HL-60/S4 treated with retinoic acid at 250 ng/mL for 4 days and 3 days (cell line): ENCODE data around the gene IFI30.

Experiments
- in situ Hi-C: fragments of 300-500 bp; cut with MboI; formaldehyde crosslinking; loops from 2 replicates; pipeline ENCODE4 v1.7.0; 2022; ENCODE audit warnings: low sequenced_read_pairs

The IFI30 gene

GRCh38 chr19:18173572-18174288 lies at the start of gene IFI30:
Gene IFI30, plus strand, starts transcription at chr19:18173813. Its CDS starts 29 bp downstream, at chr19:18173842.
- in situ Hi-C loops, result no loop called here

DNA sequence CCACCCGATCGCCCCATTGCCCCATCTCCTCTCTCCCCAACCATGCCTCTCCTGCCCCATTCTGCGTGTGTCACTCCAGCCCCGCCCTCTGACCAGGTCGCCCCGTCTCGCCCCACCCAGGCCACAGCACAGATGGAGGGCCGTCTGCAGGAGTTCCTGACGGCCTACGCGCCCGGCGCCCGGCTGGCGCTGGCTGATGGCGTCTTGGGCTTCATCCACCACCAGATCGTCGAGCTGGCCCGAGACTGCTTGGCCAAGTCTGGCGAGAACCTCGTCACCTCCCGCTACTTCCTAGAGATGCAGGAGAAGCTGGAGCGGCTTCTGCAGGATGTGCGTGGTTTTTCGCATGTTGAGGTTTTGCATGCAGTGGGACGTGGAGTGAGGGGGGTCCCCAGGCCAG lies 49.8 kb upstream of the IFI30 start:
- in situ Hi-C loops, result no loop called here

GRCh38 chr19:18126097-18126496 lies 47.5 kb upstream of the IFI30 start:
- in situ Hi-C loops, result no loop called here

DNA sequence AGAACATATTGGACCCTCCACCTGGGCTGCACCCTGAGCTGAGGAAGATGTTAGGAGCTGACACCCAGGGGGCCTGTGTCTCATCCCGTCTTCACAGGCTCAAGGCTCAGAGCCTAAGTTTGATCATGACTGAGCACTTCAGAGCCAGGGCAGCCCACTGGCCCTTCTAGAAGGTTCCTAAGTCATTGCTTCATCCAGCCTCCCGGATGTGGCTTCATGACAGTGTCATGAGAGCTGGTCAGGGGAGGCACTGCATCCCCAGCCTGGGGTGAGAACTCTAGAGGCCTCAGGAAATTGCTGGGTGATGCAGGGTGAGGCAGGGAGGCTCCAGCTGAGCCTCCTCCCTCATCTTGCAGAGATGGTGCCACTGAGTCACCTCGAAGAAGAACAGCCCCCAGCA lies 45.6 kb upstream of the IFI30 start:
- in situ Hi-C loops, result no loop called here

GRCh38 chr19:18128805-18129204 lies 44.8 kb upstream of the IFI30 start:
- in situ Hi-C loops, result no loop called here

DNA sequence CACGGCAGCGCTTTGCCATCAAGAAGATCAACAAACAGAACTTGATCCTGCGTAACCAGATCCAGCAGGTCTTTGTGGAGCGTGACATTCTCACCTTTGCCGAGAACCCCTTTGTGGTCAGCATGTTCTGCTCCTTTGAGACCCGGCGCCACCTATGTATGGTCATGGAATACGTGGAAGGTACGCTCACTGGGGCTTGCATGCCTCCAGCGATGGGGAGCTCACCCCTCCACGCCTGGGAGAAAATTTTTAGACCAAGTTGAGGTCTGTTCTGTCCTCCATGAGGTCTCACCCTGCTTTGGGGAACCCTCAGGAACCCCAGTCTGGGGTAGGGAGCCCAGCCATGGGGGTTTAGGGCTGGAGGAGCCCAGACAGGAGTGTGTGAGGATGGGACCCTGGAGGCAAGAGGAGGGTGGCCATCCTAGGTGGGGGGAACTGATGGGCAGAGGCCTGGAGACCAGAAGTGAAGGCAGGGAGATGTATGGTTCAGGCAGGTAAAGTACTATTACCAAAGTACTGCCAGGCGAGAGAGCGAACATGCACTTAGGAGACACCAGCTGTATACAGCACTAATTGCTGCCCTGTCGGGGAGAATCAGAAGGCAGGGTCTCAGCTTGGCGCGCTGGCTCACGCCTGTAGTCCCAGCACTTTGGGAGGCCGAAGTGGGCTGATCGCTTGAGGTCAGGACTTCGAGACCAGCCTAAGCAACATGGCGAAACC lies 42.9 kb upstream of the IFI30 start:
- in situ Hi-C loops, result no loop called here

DNA sequence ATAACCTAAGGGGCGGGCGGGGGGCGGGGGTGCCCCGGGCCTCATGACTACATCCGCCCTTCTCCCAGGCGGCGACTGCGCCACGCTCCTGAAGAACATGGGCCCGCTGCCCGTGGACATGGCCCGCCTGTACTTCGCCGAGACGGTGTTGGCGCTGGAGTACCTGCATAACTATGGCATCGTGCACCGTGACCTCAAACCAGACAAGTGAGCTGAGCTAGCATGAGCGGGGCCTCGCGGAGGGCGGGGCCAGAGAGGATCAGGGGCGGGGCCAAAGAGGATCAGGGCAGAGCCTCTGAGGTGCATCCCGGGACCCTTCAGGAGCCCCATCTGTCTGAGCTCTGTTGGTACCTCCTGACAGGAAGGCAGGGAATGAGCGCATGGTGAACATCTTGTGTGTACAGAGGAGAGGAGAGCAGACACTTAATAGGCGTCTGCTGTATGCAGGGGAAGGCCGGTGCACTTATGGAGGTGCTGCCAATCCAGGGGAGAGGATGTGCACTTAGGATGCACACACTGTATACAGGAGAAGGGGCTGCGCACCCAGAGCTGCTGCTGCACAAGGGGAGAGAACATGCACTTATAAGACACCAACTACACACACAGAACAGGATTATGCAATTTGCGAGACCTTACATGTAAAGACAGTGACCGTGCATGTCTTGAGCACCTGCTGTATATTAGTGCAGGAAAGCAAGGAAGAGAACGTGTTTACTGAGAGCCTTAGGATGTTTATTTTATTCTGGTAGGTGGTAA lies 41.6 kb upstream of the IFI30 start:
- in situ Hi-C loops, result no loop called here

DNA sequence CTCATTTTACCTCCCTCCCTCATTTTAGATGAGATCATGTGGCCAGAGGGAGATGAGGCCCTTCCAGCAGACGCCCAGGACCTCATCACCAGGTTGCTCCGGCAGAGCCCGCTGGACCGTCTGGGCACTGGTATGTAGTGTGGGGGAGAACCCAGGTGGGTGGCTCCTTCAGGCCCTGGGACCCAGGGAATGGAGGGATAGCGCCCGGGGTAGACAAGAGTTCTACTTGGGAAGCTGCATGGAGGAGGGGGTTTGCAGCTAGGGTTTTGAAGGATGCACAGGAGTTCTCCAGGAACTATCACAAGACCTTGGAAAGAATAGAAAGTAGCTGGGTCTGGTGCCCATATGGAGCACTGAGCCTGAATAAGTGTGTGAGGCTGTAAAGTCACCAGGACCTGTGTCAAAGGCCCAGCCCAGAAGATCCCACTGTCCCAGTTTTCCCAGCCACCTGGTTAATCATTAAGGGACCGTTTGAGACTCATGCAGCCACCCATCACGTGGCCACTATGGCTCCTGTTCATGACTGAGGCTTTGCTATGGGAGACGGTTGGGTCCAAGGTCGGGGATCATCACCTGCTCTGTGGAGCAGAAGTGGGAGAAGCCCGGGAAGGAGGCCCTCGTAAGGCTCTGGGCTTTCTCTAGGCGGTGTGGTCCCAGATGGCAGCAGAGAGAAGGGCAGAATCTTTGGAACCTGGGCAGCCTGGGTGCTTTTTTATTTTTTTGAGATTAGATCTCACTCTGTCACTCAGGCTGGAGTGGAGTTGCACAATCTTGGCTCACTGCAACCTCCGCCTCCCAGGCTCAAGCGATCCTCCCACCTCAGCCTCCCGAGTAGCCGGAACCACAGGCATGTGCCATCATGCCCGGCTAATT lies 37.7 kb upstream of the IFI30 start:
- in situ Hi-C loops, result no loop called here

DNA sequence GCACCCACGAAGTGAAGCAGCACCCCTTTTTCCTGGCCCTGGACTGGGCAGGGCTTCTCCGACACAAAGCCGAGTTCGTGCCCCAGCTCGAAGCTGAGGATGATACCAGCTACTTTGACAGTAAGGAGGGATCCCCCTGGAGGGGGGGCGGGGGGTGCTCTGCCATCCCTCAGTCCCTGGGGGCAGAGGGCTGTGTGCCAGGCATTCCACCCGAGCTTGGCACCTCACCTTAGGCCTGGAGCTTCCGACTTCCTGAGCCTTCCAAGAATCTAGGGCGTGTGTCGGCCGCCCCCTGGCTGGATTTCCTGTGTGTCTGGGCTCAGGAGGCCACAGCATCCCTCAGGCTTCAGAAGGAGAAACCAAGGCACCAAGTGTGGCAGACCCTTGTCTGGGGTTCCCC lies 36.4 kb upstream of the IFI30 start:
- in situ Hi-C loops, result no loop called here

GRCh38 chr19:18137657-18138339 lies 35.8 kb upstream of the IFI30 start:
- in situ Hi-C loops, result no loop called here

GRCh38 chr19:18140473-18140872 lies 33.1 kb upstream of the IFI30 start:
- in situ Hi-C loops, result no loop called here

- in situ Hi-C loops, result no loop called here
Observed at GRCh38 chr19:18141031-18141430, 32.6 kb upstream of the IFI30 start.

GRCh38 chr19:18143902-18144301 lies 29.7 kb upstream of the IFI30 start:
- in situ Hi-C loops, result no loop called here

GRCh38 chr19:18144361-18144760 lies 29.3 kb upstream of the IFI30 start:
- in situ Hi-C loops, result no loop called here

DNA sequence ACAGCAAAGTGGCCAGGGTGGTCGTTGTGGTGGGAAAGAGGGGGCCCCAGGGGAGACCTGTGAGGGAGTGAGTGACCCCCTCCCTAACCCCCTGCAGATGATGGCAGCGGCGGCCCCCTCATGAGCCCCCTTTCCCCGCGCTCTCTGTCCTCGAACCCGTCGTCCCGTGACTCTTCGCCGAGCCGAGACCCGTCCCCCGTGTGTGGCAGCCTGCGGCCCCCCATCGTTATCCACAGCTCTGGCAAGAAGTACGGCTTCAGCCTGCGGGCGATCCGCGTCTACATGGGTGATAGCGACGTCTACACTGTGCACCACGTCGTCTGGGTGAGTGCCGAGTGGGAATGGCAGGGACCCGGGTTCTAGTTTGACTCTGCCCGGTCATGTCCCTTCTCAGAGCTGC lies 28.7 kb upstream of the IFI30 start:
- in situ Hi-C loops, result no loop called here

- in situ Hi-C loops, result no loop called here
Observed at GRCh38 chr19:18145391-18145999, 28.1 kb upstream of the IFI30 start.

- in situ Hi-C loops, result no loop called here
Observed at GRCh38 chr19:18147396-18147795, 26.2 kb upstream of the IFI30 start.

- in situ Hi-C loops, result no loop called here
Observed at GRCh38 chr19:18149596-18149975, 24.0 kb upstream of the IFI30 start.

DNA sequence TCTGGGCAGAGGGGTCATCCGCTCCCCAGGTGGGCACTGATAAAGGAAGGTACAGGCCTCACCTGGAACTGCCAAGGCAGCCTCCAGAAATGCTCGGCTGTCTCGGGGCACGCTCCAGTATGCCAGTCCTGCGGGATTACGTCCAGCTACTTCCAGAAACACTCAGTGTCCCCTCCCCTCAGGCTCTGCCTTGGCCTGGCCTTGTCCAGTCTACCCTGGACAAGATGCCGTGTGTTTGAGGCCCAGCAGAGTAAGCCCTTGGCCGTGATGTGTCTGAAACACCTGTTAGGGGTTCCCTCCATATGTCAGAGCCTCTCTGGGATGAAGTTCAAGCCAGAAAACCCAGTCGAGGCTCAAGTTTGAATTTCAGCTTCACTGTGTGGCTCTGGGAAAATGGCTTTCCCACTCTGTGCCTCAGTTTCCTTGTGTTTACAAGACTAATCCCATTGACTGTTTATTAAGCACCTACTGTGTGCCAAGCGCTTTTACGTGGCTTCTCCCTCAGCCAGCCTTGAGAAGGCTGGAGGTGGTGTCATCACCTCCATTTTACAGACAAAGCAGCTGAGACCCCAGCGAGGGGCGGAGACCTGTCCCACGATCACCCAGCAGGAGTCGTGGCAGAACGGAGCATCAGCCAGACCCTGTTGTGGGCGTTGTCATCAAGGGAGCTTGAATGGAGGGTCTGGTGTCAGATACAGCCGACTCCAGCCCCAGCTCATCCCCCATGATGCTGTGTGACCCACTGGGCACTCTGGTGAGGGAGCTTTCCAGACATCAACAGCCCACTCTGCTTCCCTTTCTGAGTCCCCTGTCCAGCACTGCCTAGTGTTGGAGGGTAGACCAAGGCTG lies 22.6 kb upstream of the IFI30 start:
- in situ Hi-C loops, result no loop called here
